ENCODE measurements around the gene TMEM87A. TPM values are rescaled to one million over a fixed set of nuclear protein-coding genes. Genes with fewer than 3 reads are reported as not detected.
A peak's percentile ranks its signal among the peaks of the same experiment; 100 is the strongest.

Gene TMEM87A
- total RNA-seq, 1 donor, result 71.5 TPM

GRCh38 chr15:42289166-42289565 lies 15.9 kb upstream of the TMEM87A start:
- no peak for DNase-seq (ENCODE audit: low read depth)
- no peak for TF ChIP-seq CTCF (IDR thresholded peaks at IDR 0.05; ENCODE audit: insufficient read depth, low read length)
- no peak overlapping the region for H3K4me3 ChIP-seq (ENCODE audit: low read depth, low read length)

GRCh38 chr15:42287931-42288330 lies 14.7 kb upstream of the TMEM87A start:
- TF ChIP-seq CTCF (IDR thresholded peaks at IDR 0.05; ENCODE audit: insufficient read depth, low read length), result no peak
- H3K4me3 ChIP-seq (ENCODE audit: low read depth, low read length), result no peak overlapping the region
- no peak for DNase-seq (ENCODE audit: low read depth)

- TF ChIP-seq CTCF (IDR thresholded peaks at IDR 0.05; ENCODE audit: insufficient read depth, low read length), result no peak
- peak; percentile 25 for DNase-seq (ENCODE audit: low read depth)
- H3K4me3 ChIP-seq (ENCODE audit: low read depth, low read length), result no peak overlapping the region
Observed at GRCh38 chr15:42286445-42287029, 13.3 kb upstream of the TMEM87A start.

- no peak for DNase-seq (ENCODE audit: low read depth)
- H3K4me3 ChIP-seq (ENCODE audit: low read depth, low read length), result no peak overlapping the region
- TF ChIP-seq CTCF (IDR thresholded peaks at IDR 0.05; ENCODE audit: insufficient read depth, low read length), result no peak
Observed at GRCh38 chr15:42285034-42285433, 11.8 kb upstream of the TMEM87A start.

GRCh38 chr15:42284551-42284950 lies 11.3 kb upstream of the TMEM87A start:
- no peak for DNase-seq (ENCODE audit: low read depth)
- H3K4me3 ChIP-seq (ENCODE audit: low read depth, low read length), result no peak overlapping the region
- no peak for TF ChIP-seq CTCF (IDR thresholded peaks at IDR 0.05; ENCODE audit: insufficient read depth, low read length)

GRCh38 chr15:42283671-42284070 lies 10.4 kb upstream of the TMEM87A start:
- DNase-seq (ENCODE audit: low read depth), result no peak
- no peak overlapping the region for H3K4me3 ChIP-seq (ENCODE audit: low read depth, low read length)
- no peak for TF ChIP-seq CTCF (IDR thresholded peaks at IDR 0.05; ENCODE audit: insufficient read depth, low read length)

GRCh38 chr15:42282926-42283325 lies 9.7 kb upstream of the TMEM87A start:
- TF ChIP-seq CTCF (IDR thresholded peaks at IDR 0.05; ENCODE audit: insufficient read depth, low read length), result no peak
- no peak overlapping the region for H3K4me3 ChIP-seq (ENCODE audit: low read depth, low read length)
- no peak for DNase-seq (ENCODE audit: low read depth)

All from fibroblast of the aortic adventitia (primary cell).